HL-60 (cell line): ENCODE data around the gene NPTX2.

ENCODE experiments used
- DNase-seq, 2 experiments: peaks; one replicate each; pipeline ENCODE4 v3.0.0-alpha.2; 2010 to 2020; ENCODE audit warnings: low read depth in 1 of 2, low spot score in 1 of 2
- H3K27ac ChIP-seq: fragments of 250-450 bp; sonication (Bioruptor Pico); replicated peaks from 2 replicates; pipeline ENCODE4 v1.5.1; 2020; ENCODE audit warnings: mild to moderate bottlenecking, moderate library complexity
- H3K27me3 ChIP-seq: fragments of 250-450 bp; sonication (Bioruptor Pico); 2 replicates; pipeline ENCODE4 v1.5.1; 2021; ENCODE audit warnings: mild to moderate bottlenecking, moderate library complexity; ENCODE audit not compliant: insufficient read depth, poor library complexity, severe bottlenecking
- H3K4me3 ChIP-seq: replicated peaks from 2 replicates; pipeline ENCODE4 v1.5.1; 2011; ENCODE audit warnings: mild to moderate bottlenecking, control low read depth, low read length; ENCODE audit not compliant: insufficient read depth
- GABPA ChIP-seq: IDR thresholded peaks from 2 replicates; pipeline ENCODE4 v1.6.1; 2012; ENCODE audit warnings: low read depth
- POLR2AphosphoS5 ChIP-seq: IDR thresholded peaks from 2 replicates; pipeline ENCODE4 v1.6.1; 2012; ENCODE audit warnings: low read depth
- SPI1 ChIP-seq: IDR thresholded peaks from 2 replicates; pipeline ENCODE4 v1.6.1; 2012; ENCODE audit warnings: low read depth, mild to moderate bottlenecking, borderline replicate concordance
- TF ChIP-seq, protein P1 (sequence below): IDR thresholded peaks from one replicate; pipeline ENCODE4 v1.5.1; 2011; ENCODE audit warnings: low read length, control low read depth, inconsistent platforms; ENCODE audit not compliant: insufficient read depth
- TF ChIP-seq, protein P2 (sequence below): IDR thresholded peaks from 2 replicates; pipeline ENCODE4 v1.6.1; 2012; ENCODE audit warnings: low read depth; ENCODE audit not compliant: insufficient replicate concordance

NPTX2 gene

DNA sequence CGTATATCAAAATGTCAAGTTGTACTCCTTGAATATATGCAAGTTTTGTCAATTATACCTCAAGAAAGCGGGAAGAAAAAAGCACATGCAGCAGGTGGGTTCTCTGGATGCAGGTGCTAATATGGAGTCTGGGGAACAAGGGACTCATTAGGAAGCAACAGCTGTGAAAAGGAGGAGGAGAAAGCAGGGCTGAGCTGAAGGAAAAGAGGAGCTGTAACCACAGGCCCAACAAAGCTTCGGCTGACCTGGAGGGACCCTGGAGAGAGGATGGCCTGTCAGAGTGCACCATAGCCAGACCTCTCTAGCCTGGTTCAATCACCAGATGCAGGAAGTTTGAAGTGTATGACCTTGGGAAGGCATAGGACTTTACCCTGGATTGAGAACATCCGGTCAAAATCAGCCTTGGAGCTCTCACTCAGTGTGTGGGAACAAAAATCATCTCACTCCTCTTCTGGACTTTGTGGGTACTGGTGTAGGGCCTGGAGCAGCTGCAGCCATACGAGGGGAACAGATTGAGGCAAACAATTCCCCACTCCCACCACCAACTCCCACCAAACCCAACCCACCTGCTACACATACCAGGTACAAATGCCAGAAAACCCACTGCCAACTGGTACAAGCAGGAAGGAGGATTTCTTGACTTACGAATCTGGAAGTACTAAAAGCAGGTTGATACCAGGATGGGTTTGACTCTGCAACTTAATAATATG is 36.7 kb downstream of the NPTX2 start:
- TF ChIP-seq POLR2AphosphoS5 (no peak), SPI1 (no peak)
- TF ChIP-seq, protein P1, sequence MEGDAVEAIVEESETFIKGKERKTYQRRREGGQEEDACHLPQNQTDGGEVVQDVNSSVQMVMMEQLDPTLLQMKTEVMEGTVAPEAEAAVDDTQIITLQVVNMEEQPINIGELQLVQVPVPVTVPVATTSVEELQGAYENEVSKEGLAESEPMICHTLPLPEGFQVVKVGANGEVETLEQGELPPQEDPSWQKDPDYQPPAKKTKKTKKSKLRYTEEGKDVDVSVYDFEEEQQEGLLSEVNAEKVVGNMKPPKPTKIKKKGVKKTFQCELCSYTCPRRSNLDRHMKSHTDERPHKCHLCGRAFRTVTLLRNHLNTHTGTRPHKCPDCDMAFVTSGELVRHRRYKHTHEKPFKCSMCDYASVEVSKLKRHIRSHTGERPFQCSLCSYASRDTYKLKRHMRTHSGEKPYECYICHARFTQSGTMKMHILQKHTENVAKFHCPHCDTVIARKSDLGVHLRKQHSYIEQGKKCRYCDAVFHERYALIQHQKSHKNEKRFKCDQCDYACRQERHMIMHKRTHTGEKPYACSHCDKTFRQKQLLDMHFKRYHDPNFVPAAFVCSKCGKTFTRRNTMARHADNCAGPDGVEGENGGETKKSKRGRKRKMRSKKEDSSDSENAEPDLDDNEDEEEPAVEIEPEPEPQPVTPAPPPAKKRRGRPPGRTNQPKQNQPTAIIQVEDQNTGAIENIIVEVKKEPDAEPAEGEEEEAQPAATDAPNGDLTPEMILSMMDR = no peak

DNA sequence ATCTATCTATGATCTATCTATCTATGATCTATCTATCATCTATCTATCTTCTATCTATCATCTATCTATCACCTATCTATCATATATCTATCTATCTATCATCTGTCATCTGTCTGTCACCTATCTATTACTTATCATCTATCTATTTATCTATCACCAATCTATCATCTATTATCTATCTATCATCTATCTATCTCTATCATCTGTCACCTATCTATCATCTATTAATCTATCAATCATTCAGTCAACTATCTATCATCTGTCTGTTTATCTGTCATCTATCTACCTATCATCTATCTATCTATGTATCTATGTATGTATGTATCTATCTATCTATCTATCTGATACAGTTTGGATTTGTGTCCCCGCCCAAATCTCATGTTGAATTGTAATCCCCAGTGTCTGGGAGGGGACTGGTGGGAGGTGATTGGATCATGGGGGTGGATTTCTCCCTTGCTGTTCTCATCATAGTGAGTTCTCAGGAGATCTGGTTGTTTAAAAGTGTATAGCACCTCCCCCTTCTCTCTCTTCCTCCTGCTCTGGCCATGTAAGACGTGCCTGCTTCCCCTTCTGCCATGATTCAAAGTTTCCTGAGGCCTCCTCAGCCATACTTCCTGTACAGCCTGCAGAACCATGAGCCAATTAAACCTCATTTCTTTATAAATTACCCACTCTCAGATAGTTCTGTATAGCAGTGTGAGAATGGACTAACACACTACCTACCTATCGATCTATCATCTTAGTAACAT is 37.6 kb downstream of the NPTX2 start:
- no peak for DNase-seq
- no peak overlapping the region for H3K4me3 ChIP-seq
- TF ChIP-seq GABPA (no peak), SPI1 (no peak), POLR2AphosphoS5 (no peak)
- TF ChIP-seq, protein P2, sequence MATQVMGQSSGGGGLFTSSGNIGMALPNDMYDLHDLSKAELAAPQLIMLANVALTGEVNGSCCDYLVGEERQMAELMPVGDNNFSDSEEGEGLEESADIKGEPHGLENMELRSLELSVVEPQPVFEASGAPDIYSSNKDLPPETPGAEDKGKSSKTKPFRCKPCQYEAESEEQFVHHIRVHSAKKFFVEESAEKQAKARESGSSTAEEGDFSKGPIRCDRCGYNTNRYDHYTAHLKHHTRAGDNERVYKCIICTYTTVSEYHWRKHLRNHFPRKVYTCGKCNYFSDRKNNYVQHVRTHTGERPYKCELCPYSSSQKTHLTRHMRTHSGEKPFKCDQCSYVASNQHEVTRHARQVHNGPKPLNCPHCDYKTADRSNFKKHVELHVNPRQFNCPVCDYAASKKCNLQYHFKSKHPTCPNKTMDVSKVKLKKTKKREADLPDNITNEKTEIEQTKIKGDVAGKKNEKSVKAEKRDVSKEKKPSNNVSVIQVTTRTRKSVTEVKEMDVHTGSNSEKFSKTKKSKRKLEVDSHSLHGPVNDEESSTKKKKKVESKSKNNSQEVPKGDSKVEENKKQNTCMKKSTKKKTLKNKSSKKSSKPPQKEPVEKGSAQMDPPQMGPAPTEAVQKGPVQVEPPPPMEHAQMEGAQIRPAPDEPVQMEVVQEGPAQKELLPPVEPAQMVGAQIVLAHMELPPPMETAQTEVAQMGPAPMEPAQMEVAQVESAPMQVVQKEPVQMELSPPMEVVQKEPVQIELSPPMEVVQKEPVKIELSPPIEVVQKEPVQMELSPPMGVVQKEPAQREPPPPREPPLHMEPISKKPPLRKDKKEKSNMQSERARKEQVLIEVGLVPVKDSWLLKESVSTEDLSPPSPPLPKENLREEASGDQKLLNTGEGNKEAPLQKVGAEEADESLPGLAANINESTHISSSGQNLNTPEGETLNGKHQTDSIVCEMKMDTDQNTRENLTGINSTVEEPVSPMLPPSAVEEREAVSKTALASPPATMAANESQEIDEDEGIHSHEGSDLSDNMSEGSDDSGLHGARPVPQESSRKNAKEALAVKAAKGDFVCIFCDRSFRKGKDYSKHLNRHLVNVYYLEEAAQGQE = no peak
- TF ChIP-seq, protein P1 = no peak
- H3K27ac ChIP-seq = no peak overlapping the region
- H3K27me3 ChIP-seq = no peaks in the 10 kb centered on the region

More for the DNA sequence above, 36.7 kb downstream of the NPTX2 start:
- Histone ChIP-seq H3K27ac (no peak overlapping the region), H3K4me3 (no peak overlapping the region), H3K27me3 (no peaks in the 10 kb centered on the region)
- DNase-seq = no peak

DNA sequence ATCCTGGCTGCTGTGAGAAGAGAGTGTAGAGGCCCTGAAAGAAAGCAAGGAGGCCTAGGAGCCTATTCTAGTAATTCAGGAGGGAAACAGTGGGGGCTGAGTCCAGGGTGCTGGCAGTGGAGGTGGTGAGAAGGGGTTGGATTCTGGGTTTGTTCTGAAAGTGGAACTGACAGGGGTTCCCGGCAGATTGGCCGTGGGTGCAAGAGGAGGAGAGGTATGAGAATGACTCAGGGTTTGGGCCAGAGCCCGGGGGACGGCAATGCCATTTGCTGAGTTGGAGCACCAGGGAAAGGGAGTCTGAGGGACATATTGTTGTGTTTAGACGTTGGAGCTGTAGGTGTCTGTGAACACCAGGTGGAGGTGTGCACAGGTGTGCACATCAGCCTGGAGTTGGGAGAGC is 38.5 kb downstream of the NPTX2 start:
- Histone ChIP-seq H3K4me3 (no peak overlapping the region), H3K27me3 (no peaks in the 10 kb centered on the region), H3K27ac (no peak overlapping the region)
- TF ChIP-seq SPI1 (no peak), POLR2AphosphoS5 (no peak), GABPA (no peak)
- TF ChIP-seq, protein P2 = no peak
- TF ChIP-seq, protein P1 = no peak
- no peak for DNase-seq
